ENCODE results near the gene PLEKHJ1.

PLEKHJ1 gene

GRCh38 chr19:2268480-2268830 is 32.3 kb upstream of the PLEKHJ1 start:
- H3K27ac ChIP-seq: no peak overlapping the region; the same call in 1 of the 2 replicates
- TF ChIP-seq ZFX (IDR thresholded peaks at IDR 0.05): no peak

- peak overlapping the region; percentile 30 for H3K27ac ChIP-seq
- TF ChIP-seq CTCF (conservative IDR thresholded peaks at IDR 0.05) (no peak), ZFX (IDR thresholded peaks at IDR 0.05) (no peak)
Observed at GRCh38 chr19:2266183-2266993, 30.3 kb upstream of the PLEKHJ1 start.

- no peak overlapping the region for H3K27ac ChIP-seq
- TF ChIP-seq ZFX (IDR thresholded peaks at IDR 0.05) (no peak), CTCF (conservative IDR thresholded peaks at IDR 0.05) (no peak; the same call in 1 of the 2 replicates)
Observed at GRCh38 chr19:2261438-2262172, 25.5 kb upstream of the PLEKHJ1 start.

- H3K27ac ChIP-seq: no peak overlapping the region
- TF ChIP-seq ZFX (IDR thresholded peaks at IDR 0.05): no peak
- TF ChIP-seq CTCF (conservative IDR thresholded peaks at IDR 0.05): no peak
Observed at GRCh38 chr19:2260341-2260805, 24.2 kb upstream of the PLEKHJ1 start.

GRCh38 chr19:2259336-2259735 is 23.2 kb upstream of the PLEKHJ1 start:
- H3K27ac ChIP-seq: no peak overlapping the region

GRCh38 chr19:2255982-2256685 is 20.0 kb upstream of the PLEKHJ1 start, which contains the start of gene JSRP1:
JSRP1 (minus strand) TSS chr19:2256417; CDS start chr19:2255314, 1,103 bp downstream.
- no peak within 1 kb of the TSS for H3K27ac ChIP-seq
- TF ChIP-seq ZFX (IDR thresholded peaks at IDR 0.05): no peak
- no peak for TF ChIP-seq CTCF (conservative IDR thresholded peaks at IDR 0.05)

More at GRCh38 chr19:2259336-2259735, 23.2 kb upstream of the PLEKHJ1 start:
- TF ChIP-seq ZFX (IDR thresholded peaks at IDR 0.05) (no peak), CTCF (conservative IDR thresholded peaks at IDR 0.05) (no peak)

GRCh38 chr19:2255112-2255845 is 19.1 kb upstream of the PLEKHJ1 start:
- TF ChIP-seq CTCF (conservative IDR thresholded peaks at IDR 0.05): no peak
- TF ChIP-seq ZFX (IDR thresholded peaks at IDR 0.05): no peak
- no peak overlapping the region for H3K27ac ChIP-seq

Measured in C4-2B (cell line).